ENCODE data around the gene LASP1NB.
A peak's percentile ranks its signal among the peaks of the same experiment; 100 is the strongest.

Gene LASP1NB

DNA sequence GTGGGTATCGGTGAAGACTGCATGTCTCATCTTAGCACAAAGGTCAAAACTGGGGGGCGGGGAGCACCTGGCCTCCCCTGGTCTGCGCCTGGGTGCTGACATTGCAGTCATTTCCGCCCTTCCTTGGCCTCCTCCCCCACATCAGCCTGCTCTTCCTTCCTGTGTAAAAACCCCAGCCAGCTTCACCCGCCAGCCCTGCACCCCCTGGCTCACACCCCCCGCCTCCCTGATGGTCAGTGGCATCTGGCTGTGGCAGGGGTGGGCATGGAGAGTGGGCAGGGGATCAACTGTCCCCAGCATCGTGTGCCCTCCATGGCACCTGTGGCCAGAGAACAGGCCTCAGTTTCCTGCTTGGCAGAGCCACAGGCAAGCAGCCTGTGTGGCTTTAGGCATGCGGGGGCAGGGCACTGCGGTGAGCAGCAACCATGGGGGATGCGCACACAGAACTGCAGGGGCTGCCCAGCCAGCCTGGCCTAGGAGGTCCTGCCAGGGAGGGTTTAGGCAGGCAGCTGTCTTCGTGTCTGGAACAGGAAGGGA, 26.5 kb upstream of the LASP1NB start:
- Mint-ChIP-seq H3K27ac (peak overlapping the region; percentile 90 to 98 (median 97)), H3K4me3 (peak overlapping the region; percentile 66 to 93 (median 88)), H3K9me3 (no peaks in the 10 kb centered on the region), H3K27me3 (no peaks in the 10 kb centered on the region), H3K36me3 (peaks cover 12 to 48% of the 10 kb centered on the region in 2 donors), H3K4me1 (peaks cover 40 to 79% (median 62%) of the 10 kb centered on the region in 4 donors)
- Histone ChIP-seq H3K4me3 (ENCODE audit: low read length in 2 of 2) (peak overlapping the region; percentile 36 to 57), H3K27me3 (ENCODE audit: insufficient read depth, low read length) (no peaks in the 10 kb centered on the region), H3K4me1 (ENCODE audit: insufficient read depth, low read length) (peaks cover 88% of the 10 kb centered on the region), H3K36me3 (ENCODE audit: insufficient read depth, low read length) (peaks cover 26% of the 10 kb centered on the region), H3K27ac (ENCODE audit: low read depth, low read length) (peak overlapping the region; percentile 85), H3K9me3 (ENCODE audit: control insufficient read depth in 1 of 2, low read length in 2 of 2) (no peaks in the 10 kb centered on the region)
- POLR2A ChIA-PET (ENCODE audit: partially characterized antibody): interaction anchor here (0.7 to 4.5 kb wide), 21 partner anchors 8 to 254 kb away, joined by 3 to 133 read pairs (median 4); partner anchors contain the start of genes CWC25, LASP1, LASP1NB and PSMB3
- CTCF ChIA-PET (ENCODE audit: partially characterized antibody): interaction anchor here (1.1 to 6.4 kb wide), 5 partner anchors 15 to 84 kb away, joined by 3 to 41 read pairs (median 6); partner anchors contain the start of gene LASP1
- intact Hi-C loops (cut with micrococcal nuclease): loop anchor here (1.0 to 2.0 kb wide), 3 partner anchors 16 to 46 kb away; partner anchors contain the start of gene RPL23
- DNase-seq: peak; percentile 71 to 93 (median 79)

DNA sequence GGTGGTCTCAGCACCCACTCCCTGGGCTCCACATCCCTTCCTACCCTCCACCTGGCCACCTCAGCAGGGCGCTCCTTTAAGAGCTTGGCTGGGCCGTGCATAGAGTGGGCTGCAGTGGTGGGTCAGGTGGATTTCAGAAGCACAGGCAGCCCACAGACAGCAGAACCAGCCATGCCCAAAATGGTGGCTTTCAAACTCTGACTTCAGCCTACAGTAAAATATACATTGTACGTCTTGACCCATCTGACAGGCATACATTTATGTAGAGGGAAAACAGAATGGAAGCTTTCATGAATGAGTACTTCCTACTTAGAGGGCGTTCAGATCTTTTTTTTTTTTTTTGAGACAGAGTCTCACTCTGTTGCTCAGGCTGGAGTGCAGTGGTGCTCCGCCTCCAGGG, 26.0 kb upstream of the LASP1NB start:
- ChIA-PET POLR2A (ENCODE audit: partially characterized antibody) (interaction anchor here (0.7 to 4.5 kb wide), 12 partner anchors 7 to 254 kb away, joined by 3 to 133 read pairs (median 6); partner anchors contain the start of genes LASP1, LASP1NB, PSMB3 and RPL23), CTCF (ENCODE audit: partially characterized antibody) (interaction anchor here (0.9 to 6.4 kb wide), 5 partner anchors 15 to 32 kb away, joined by 3 to 41 read pairs (median 5); partner anchors contain the start of gene LASP1)
- Histone ChIP-seq H3K9me3 (ENCODE audit: control insufficient read depth in 1 of 2, low read length in 2 of 2) (no peaks in the 10 kb centered on the region), H3K4me1 (ENCODE audit: insufficient read depth, low read length) (peaks cover 83% of the 10 kb centered on the region), H3K27ac (ENCODE audit: low read depth, low read length) (peak overlapping the region; percentile 85), H3K27me3 (ENCODE audit: insufficient read depth, low read length) (no peaks in the 10 kb centered on the region), H3K4me3 (ENCODE audit: low read length in 2 of 2) (peak overlapping the region; percentile 36 to 57), H3K36me3 (ENCODE audit: insufficient read depth, low read length) (peaks cover 28% of the 10 kb centered on the region)
- no peaks in the 10 kb centered on the region for H3K9me3 Mint-ChIP-seq
- DNase-seq: no peak
- no peaks in the 10 kb centered on the region for H3K27me3 Mint-ChIP-seq
- H3K27ac Mint-ChIP-seq: peak overlapping the region; percentile 90 to 98 (median 97)
- H3K36me3 Mint-ChIP-seq: peaks cover 17 to 47% of the 10 kb centered on the region in 2 donors
- peak overlapping the region; percentile 66 to 93 (median 88) for H3K4me3 Mint-ChIP-seq
- intact Hi-C loops (cut with micrococcal nuclease): loop anchor here (2.0 kb wide), 2 partner anchors 17 to 47 kb away; partner anchors contain the start of gene RPL23
- peaks cover 40 to 76% (median 57%) of the 10 kb centered on the region in 4 donors for H3K4me1 Mint-ChIP-seq

DNA sequence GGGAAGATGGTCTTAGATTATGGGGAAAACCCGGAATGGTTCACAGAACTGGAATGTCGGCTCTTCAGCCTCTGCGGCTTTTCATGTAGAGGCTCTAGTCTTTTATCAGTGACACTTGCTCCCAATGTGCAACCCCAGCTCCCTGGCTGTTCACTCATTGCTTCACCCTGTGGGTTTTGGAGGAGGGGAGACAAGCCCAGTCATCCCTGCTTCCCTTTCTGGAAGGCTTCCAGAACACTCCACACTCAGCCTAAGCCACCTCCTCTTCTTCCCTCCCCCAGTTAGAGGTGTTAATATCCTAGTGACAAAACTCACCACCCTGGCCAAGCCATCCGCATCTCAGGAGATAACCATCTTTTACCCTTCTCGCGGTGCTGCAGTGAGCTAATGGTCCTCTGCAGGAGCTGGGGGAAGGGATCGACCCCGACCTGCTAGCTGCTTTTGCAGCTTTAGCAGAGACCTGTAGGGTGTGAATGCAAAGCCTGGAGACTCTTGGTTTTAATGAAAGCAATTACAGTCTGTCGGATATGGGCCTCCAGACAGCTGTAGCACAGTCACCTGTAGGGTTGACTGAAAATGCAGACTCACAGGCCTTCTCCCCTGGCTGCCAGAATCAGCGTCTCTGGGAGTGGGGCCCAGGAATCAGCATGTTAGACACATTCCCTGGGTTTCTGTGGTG, 24.3 kb upstream of the LASP1NB start:
- Histone ChIP-seq H3K9me3 (ENCODE audit: control insufficient read depth in 1 of 2, low read length in 2 of 2) (no peaks in the 10 kb centered on the region), H3K36me3 (ENCODE audit: insufficient read depth, low read length) (peaks cover 26% of the 10 kb centered on the region), H3K27me3 (ENCODE audit: insufficient read depth, low read length) (no peaks in the 10 kb centered on the region), H3K4me3 (ENCODE audit: low read length in 2 of 2) (no peak overlapping the region), H3K4me1 (ENCODE audit: insufficient read depth, low read length) (peaks cover 71% of the 10 kb centered on the region), H3K27ac (ENCODE audit: low read depth, low read length) (peak overlapping the region; percentile 26)
- Mint-ChIP-seq H3K27me3 (no peaks in the 10 kb centered on the region), H3K36me3 (peaks cover 23 to 46% of the 10 kb centered on the region in 2 donors), H3K4me3 (peak overlapping the region in 6 of 8 donors; percentile 47 to 87 (median 71)), H3K9me3 (no peaks in the 10 kb centered on the region), H3K4me1 (peaks cover 42 to 74% (median 55%) of the 10 kb centered on the region in 4 donors), H3K27ac (peak overlapping the region; percentile 77 to 92 (median 86))
- CTCF ChIA-PET (ENCODE audit: partially characterized antibody): interaction anchor here (1.2 to 6.4 kb wide), 5 partner anchors 23 to 82 kb away, joined by 3 to 41 read pairs (median 6); partner anchors contain the start of gene LASP1
- POLR2A ChIA-PET (ENCODE audit: partially characterized antibody): interaction anchor here (0.8 to 4.5 kb wide), 8 partner anchors 11 to 102 kb away, joined by 3 to 42 read pairs (median 4); partner anchors contain the start of genes LASP1, LASP1NB and RPL23
- DNase-seq: peak in 2 of 5 donors; percentile 24 to 74
- intact Hi-C loops (cut with micrococcal nuclease): no loop called here

DNA sequence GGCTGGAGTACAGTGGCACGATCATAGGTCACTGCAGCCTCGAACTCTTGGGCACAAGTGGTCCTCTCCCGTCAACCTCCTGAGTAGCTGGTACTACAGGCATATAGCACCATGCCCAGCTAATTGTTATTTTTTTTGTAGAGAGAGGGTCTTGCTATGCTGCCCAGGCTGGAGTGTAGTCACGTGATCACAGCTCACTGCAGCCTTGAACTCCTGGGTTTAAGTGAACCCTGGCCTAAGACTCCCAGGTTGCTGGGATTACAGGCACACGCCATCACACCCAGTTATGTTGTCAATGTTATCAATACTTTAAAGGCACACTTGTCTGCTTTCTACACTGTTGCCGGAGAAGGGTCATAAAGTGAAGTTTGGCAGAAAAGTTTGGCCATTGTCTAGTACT, 22.0 kb upstream of the LASP1NB start:
- Mint-ChIP-seq H3K36me3 (peaks cover 23 to 47% of the 10 kb centered on the region in 2 donors), H3K27ac (peak overlapping the region in 5 of 7 donors; percentile 4 to 73 (median 36)), H3K27me3 (no peaks in the 10 kb centered on the region), H3K4me1 (peaks cover 30 to 70% (median 47%) of the 10 kb centered on the region in 4 donors), H3K9me3 (no peaks in the 10 kb centered on the region), H3K4me3 (no peak overlapping the region)
- Histone ChIP-seq H3K4me3 (ENCODE audit: low read length in 2 of 2) (no peak overlapping the region), H3K27me3 (ENCODE audit: insufficient read depth, low read length) (no peaks in the 10 kb centered on the region), H3K36me3 (ENCODE audit: insufficient read depth, low read length) (peaks cover 33% of the 10 kb centered on the region), H3K27ac (ENCODE audit: low read depth, low read length) (peak overlapping the region; percentile 11), H3K9me3 (ENCODE audit: control insufficient read depth in 1 of 2, low read length in 2 of 2) (no peaks in the 10 kb centered on the region), H3K4me1 (ENCODE audit: insufficient read depth, low read length) (peaks cover 65% of the 10 kb centered on the region)
- ChIA-PET CTCF (ENCODE audit: partially characterized antibody) (interaction anchor here (0.6 to 0.9 kb wide), 4 partner anchors 34 to 1292 kb away, joined by 3 read pairs; partner anchors contain the start of gene LASP1), POLR2A (ENCODE audit: partially characterized antibody) (interaction anchor here (1.1 kb wide), 1 partner anchor 18 kb away, joined by 3 read pairs; no protein-coding TSS in a partner anchor)
- no peak for DNase-seq
- intact Hi-C loops (cut with micrococcal nuclease): no loop called here

DNA sequence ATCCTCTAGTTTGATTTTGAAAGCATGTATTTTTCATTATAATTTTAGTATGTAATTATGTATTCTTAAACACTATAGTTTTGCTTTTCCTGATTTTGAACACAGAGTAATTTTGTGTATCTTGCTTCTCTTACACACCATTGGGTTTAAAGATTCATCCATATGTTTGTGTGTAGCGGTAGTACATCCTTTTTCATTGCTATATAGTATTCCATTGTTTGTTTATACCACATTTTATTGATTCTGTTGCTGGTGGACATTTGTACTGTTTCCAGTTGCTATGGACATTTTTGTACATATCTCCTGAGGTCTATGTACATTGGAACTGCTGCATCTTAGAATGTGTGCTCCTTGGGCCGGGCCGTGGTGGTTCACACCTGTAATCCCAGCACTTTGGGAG, 20.5 kb upstream of the LASP1NB start:
- H3K36me3 ChIP-seq (ENCODE audit: insufficient read depth, low read length): peaks cover 33% of the 10 kb centered on the region
- peak overlapping the region in 3 of 7 donors; percentile 4 to 68 (median 24) for H3K27ac Mint-ChIP-seq
- peaks cover 18 to 65% (median 35%) of the 10 kb centered on the region in 4 donors for H3K4me1 Mint-ChIP-seq

DNA sequence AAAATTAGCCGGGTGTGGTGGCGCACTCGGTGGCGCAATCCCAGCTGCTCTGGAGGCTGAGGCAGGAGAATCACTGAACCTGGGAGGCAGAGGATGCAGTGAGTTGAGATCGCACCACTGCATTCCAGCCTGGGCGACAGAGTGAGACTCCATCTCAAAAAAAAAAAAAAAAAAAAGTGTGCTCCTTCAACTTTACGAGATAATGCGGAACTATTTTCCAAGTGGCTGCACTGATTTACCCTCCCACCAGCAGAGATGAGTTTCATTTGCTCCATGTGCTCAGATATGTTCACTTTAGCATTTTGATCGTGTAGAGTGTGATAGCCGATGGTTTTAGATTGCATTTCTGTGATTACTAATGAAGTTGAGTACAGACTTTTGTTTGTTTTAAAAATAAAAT, 20.0 kb upstream of the LASP1NB start:
- H3K27me3 ChIP-seq (ENCODE audit: insufficient read depth, low read length): no peaks in the 10 kb centered on the region
- intact Hi-C loops (cut with micrococcal nuclease): no loop called here
- no peak for DNase-seq
- peak overlapping the region in 2 of 7 donors; percentile 29 for H3K27ac Mint-ChIP-seq
- peaks cover 33% of the 10 kb centered on the region for H3K36me3 ChIP-seq (ENCODE audit: insufficient read depth, low read length)
- ChIA-PET CTCF (ENCODE audit: partially characterized antibody) (no interaction called here), POLR2A (ENCODE audit: partially characterized antibody) (no interaction called here)
- H3K9me3 Mint-ChIP-seq: no peaks in the 10 kb centered on the region
- no peaks in the 10 kb centered on the region for H3K9me3 ChIP-seq (ENCODE audit: control insufficient read depth in 1 of 2, low read length in 2 of 2)
- H3K27me3 Mint-ChIP-seq: no peaks in the 10 kb centered on the region
- H3K4me1 ChIP-seq (ENCODE audit: insufficient read depth, low read length): peaks cover 45% of the 10 kb centered on the region
- no peak overlapping the region for H3K4me3 ChIP-seq (ENCODE audit: low read length in 2 of 2)
- no peak overlapping the region for H3K4me3 Mint-ChIP-seq
- H3K4me1 Mint-ChIP-seq: peaks cover 17 to 67% (median 36%) of the 10 kb centered on the region in 4 donors
- no peak overlapping the region for H3K27ac ChIP-seq (ENCODE audit: low read depth, low read length)
- peaks cover 23 to 44% of the 10 kb centered on the region in 2 donors for H3K36me3 Mint-ChIP-seq

More for the DNA sequence above, 20.5 kb upstream of the LASP1NB start:
- H3K4me3 Mint-ChIP-seq: no peak overlapping the region
- H3K27me3 Mint-ChIP-seq: no peaks in the 10 kb centered on the region
- ChIA-PET CTCF (ENCODE audit: partially characterized antibody) (no interaction called here), POLR2A (ENCODE audit: partially characterized antibody) (interaction anchor here (1.1 to 1.4 kb wide), 2 partner anchors 17 to 34 kb away, joined by 3 read pairs; no protein-coding TSS in a partner anchor)
- intact Hi-C loops (cut with micrococcal nuclease): no loop called here
- H3K9me3 Mint-ChIP-seq: no peaks in the 10 kb centered on the region
- H3K27me3 ChIP-seq (ENCODE audit: insufficient read depth, low read length): no peaks in the 10 kb centered on the region
- H3K4me3 ChIP-seq (ENCODE audit: low read length in 2 of 2): no peak overlapping the region
- H3K4me1 ChIP-seq (ENCODE audit: insufficient read depth, low read length): peaks cover 50% of the 10 kb centered on the region
- no peak for DNase-seq
- H3K9me3 ChIP-seq (ENCODE audit: control insufficient read depth in 1 of 2, low read length in 2 of 2): no peaks in the 10 kb centered on the region
- peaks cover 23 to 41% of the 10 kb centered on the region in 2 donors for H3K36me3 Mint-ChIP-seq
- H3K27ac ChIP-seq (ENCODE audit: low read depth, low read length): no peak overlapping the region

Data from CD4-positive, alpha-beta memory T cell (primary cell).